ENCODE data around the gene NTN1.

DNA sequence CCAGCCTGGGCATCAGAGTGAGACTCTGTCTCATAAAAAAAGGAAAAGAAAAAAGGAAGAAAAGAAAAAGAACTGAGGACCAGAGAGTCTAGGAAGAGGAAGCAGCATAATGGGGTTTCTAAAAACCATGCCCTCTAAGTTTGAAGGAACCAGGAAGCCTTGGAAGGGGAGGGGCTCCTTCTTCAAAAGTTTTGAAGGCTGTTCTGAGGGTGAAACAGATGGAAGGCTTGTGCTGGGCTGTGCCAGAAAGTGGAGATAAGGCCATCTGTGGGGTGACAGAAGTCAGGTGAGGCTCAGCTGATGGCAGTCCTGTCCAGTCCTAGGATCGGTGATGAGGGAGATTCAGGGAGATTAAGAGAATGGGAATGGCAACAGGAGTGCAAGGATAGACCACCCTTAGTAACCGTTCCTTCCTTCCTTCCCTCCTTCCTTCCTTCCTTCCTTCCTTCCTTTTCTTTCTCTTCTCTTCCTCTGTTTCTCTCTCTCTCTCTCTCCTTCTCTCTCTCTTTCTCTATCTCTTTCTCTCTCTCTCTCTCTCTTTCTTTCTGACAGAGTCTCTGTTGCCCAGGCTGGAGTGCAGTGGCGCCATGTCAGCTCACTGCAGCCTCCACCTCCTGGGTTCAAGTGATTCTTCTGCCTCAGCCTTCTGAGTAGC is 182.6 kb downstream of the NTN1 start:
- TF ChIP-seq, protein P1, sequence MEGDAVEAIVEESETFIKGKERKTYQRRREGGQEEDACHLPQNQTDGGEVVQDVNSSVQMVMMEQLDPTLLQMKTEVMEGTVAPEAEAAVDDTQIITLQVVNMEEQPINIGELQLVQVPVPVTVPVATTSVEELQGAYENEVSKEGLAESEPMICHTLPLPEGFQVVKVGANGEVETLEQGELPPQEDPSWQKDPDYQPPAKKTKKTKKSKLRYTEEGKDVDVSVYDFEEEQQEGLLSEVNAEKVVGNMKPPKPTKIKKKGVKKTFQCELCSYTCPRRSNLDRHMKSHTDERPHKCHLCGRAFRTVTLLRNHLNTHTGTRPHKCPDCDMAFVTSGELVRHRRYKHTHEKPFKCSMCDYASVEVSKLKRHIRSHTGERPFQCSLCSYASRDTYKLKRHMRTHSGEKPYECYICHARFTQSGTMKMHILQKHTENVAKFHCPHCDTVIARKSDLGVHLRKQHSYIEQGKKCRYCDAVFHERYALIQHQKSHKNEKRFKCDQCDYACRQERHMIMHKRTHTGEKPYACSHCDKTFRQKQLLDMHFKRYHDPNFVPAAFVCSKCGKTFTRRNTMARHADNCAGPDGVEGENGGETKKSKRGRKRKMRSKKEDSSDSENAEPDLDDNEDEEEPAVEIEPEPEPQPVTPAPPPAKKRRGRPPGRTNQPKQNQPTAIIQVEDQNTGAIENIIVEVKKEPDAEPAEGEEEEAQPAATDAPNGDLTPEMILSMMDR (IDR thresholded peaks at IDR 0.05; ENCODE audit: low read length) = no peak
- TF ChIP-seq EZH2 (IDR thresholded peaks at IDR 0.05; ENCODE audit: borderline replicate concordance, low read length) = no peak

Measured in OCI-LY1 (cell line).